Peyer's patch (tissue), 4 donors: ENCODE measurements around the gene BRD3.

Source experiments
- POLR2A ChIP-seq, 2 donors: fragments of 450-650 bp; IDR thresholded peaks; one replicate each; pipeline ENCODE4 v1.5.1; 2017; ENCODE audit warnings: antibody characterized with exemption in 2 of 2, mild to moderate bottlenecking in 2 of 2, moderate library complexity in 2 of 2
- TF ChIP-seq, protein P1 (sequence below), 6 experiments: fragments of 450-650 bp in 4 of 6; fragments of 200-600 bp in 2 of 6; sonication (generic) in 1 of 6; IDR thresholded peaks; one replicate each; pipeline ENCODE4 v1.5.1; 2017 to 2019; ENCODE audit warnings: antibody characterized with exemption in 6 of 6, mild to moderate bottlenecking in 3 of 6, moderate library complexity in 1 of 6

DNA sequence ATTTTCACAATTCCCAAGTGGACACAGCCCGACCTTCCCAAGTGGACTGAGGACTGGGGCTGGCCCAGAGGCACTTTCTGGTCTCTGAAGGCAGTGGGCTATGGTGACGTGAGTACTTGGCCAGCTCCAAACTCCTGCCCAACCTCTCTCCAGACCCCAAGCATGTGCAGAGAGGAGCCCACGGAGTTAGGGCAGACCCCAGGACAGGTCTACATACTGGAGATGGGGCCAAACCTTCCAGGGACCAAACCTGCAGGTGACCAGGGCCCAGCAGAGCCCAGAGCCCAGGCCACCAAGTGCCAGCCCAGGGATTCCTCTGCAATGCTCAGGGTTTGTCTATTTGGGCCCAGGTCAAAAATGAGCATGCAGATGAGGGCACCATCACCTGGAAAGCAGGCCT is 15.3 kb downstream of the BRD3 start:
- TF ChIP-seq, protein P1, sequence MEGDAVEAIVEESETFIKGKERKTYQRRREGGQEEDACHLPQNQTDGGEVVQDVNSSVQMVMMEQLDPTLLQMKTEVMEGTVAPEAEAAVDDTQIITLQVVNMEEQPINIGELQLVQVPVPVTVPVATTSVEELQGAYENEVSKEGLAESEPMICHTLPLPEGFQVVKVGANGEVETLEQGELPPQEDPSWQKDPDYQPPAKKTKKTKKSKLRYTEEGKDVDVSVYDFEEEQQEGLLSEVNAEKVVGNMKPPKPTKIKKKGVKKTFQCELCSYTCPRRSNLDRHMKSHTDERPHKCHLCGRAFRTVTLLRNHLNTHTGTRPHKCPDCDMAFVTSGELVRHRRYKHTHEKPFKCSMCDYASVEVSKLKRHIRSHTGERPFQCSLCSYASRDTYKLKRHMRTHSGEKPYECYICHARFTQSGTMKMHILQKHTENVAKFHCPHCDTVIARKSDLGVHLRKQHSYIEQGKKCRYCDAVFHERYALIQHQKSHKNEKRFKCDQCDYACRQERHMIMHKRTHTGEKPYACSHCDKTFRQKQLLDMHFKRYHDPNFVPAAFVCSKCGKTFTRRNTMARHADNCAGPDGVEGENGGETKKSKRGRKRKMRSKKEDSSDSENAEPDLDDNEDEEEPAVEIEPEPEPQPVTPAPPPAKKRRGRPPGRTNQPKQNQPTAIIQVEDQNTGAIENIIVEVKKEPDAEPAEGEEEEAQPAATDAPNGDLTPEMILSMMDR (IDR thresholded peaks at IDR 0.05), result no peak
- TF ChIP-seq POLR2A (IDR thresholded peaks at IDR 0.05), result no peak
